GM12872 (cell line): ENCODE data around the gene GLOD5.

ENCODE experiments used
- CTCF ChIP-seq: IDR thresholded peaks from 3 replicates; pipeline ENCODE4 v1.5.1; 2011; ENCODE audit warnings: low read depth, mild to moderate bottlenecking, low read length, moderate library complexity; ENCODE audit not compliant: insufficient read depth

The GLOD5 gene

GRCh38 chrX:48761674-48762471 lies at the start of gene GLOD5:
Gene GLOD5 (plus strand): TSS chrX:48761747. CDS start chrX:48761791, 44 bp downstream.
- TF ChIP-seq CTCF: no peak

GRCh38 chrX:48711929-48712505 lies 49.5 kb upstream of the GLOD5 start:
- no peak for TF ChIP-seq CTCF

GRCh38 chrX:48713847-48714246 lies 47.7 kb upstream of the GLOD5 start:
- no peak for TF ChIP-seq CTCF

GRCh38 chrX:48714573-48714972 lies 47.0 kb upstream of the GLOD5 start:
- no peak for TF ChIP-seq CTCF

GRCh38 chrX:48715072-48715471 lies 46.5 kb upstream of the GLOD5 start:
- no peak for TF ChIP-seq CTCF

- TF ChIP-seq CTCF: no peak
Observed at GRCh38 chrX:48715876-48716502, 45.6 kb upstream of the GLOD5 start.

GRCh38 chrX:48719958-48720357 lies 41.6 kb upstream of the GLOD5 start:
- TF ChIP-seq CTCF: no peak
